Upper lobe of left lung (tissue), 6 donors: Measurements from ENCODE around the gene CCT7. TPM values are rescaled to one million over a fixed set of nuclear protein-coding genes. Genes with fewer than 3 reads are reported as not detected.

ENCODE experiments used
- ATAC-seq, 2 donors: fragments of 200-7000 bp; cut with Tn5 transposase; one replicate each; pipeline ENCODE4 v1.9.1; 2022; ENCODE audit warnings: mild to moderate bottlenecking in 2 of 2, moderate library complexity in 2 of 2; ENCODE audit not compliant: low FRiP score in 2 of 2
- DNase-seq, 2 donors: peaks; one replicate each; pipeline ENCODE4 v3.0.0-alpha.2; 2019 to 2020
- H3K27ac ChIP-seq, 4 donors: fragments of 200-600 bp; sonication (generic); one replicate each; pipeline ENCODE4 v1.5.1; 2016 to 2019
- H3K27me3 ChIP-seq, 4 donors: fragments of 200-600 bp; sonication (generic); one replicate each; pipeline ENCODE4 v1.5.1; 2017 to 2019
- H3K36me3 ChIP-seq, 4 donors: fragments of 200-600 bp; sonication (generic); one replicate each; pipeline ENCODE4 v1.5.1; 2016 to 2019
- H3K4me1 ChIP-seq, 4 donors: fragments of 200-600 bp; sonication (generic); one replicate each; pipeline ENCODE4 v1.5.1; 2018 to 2019
- H3K4me3 ChIP-seq, 4 donors: fragments of 200-600 bp; sonication (generic); one replicate each; pipeline ENCODE4 v1.5.1; 2017 to 2019; ENCODE audit warnings: mild to moderate bottlenecking in 2 of 4, moderate library complexity in 1 of 4
- H3K9me3 ChIP-seq, 4 donors: fragments of 200-600 bp; sonication (generic); one replicate each; pipeline ENCODE4 v1.5.1; 2018 to 2019
- CTCF ChIP-seq, 6 experiments: fragments of 450-650 bp in 4 of 6; fragments of 200-600 bp in 2 of 6; sonication (generic) in 2 of 6; IDR thresholded peaks; one replicate each; pipeline ENCODE4 v1.5.1; 2016 to 2019; ENCODE audit warnings: antibody characterized with exemption in 6 of 6
- EP300 ChIP-seq, 4 donors: sonication (generic); formaldehyde crosslinking; IDR thresholded peaks; one replicate each; pipeline ENCODE4 v1.5.1; 2017; ENCODE audit warnings: antibody characterized with exemption in 4 of 4, control low read depth in 2 of 4
- POLR2A ChIP-seq, 4 donors: fragments of 450-650 bp; IDR thresholded peaks; one replicate each; pipeline ENCODE4 v1.5.1; 2016 to 2017; ENCODE audit warnings: antibody characterized with exemption in 4 of 4, mild to moderate bottlenecking in 2 of 4
- POLR2AphosphoS5 ChIP-seq, 2 donors: sonication (generic); formaldehyde crosslinking; IDR thresholded peaks; one replicate each; pipeline ENCODE4 v1.5.1; 2017; ENCODE audit warnings: antibody characterized with exemption in 2 of 2
- WGBS, 2 donors: methylation state at CpG; one replicate each; pipeline ENCODE4 v1.1.5; 2017 to 2018; 5-methylcytosine and 5-hydroxymethylcytosine counted together
- total RNA-seq, 6 donors: library from RNA; depleted of rRNA in 4 of 6; stranded (reverse); fragments of >200 nt in 4 of 6; gene quantifications; one replicate each; pipeline versions ENCODE4 v1.1.0 to v1.2.1, GENCODE V29; 2016 to 2021
- donor health status: DM: no; HTN: no; CAD: no; lungs with moderate emphysema.
- donor health status: DM: no; HTN: yes; CAD: no; lungs with severe emphysema.

CCT7 gene
- total RNA-seq, 6 donors from 2014 or later = 70.2 to 183 (median 129) TPM

DNA sequence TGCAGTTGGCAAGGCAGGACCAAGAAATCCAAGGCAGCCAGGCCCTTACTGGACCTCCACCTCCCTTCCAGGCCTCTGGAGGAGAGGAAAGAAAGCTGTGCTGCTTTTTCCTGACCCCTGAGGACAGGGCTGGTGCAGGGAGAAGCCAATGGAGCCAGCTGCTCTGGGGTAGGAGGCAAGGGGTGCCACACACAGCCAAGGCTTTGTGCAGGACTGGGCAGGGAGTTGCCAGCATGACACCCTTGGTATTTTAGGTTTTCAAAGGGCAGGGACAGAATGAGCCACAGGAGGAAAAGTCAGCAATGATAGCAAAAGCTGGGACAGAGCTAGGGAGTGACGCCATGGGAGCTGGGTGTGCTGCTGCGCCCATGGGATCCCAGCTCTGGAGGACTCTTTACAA lies 22.9 kb downstream of the CCT7 start:
- Histone ChIP-seq H3K27ac (no peak overlapping the region), H3K36me3 (peaks cover 13 to 35% (median 26%) of the 10 kb centered on the region in 4 donors), H3K4me1 (no peaks in the 10 kb centered on the region), H3K9me3 (no peaks in the 10 kb centered on the region), H3K4me3 (no peak overlapping the region), H3K27me3 (no peaks in the 10 kb centered on the region)
- WGBS, 2 donors = 89 to 97% methylated on average over 2 of the region's 2 CpGs
- DNase-seq (no peak), ATAC-seq (no peak)
- TF ChIP-seq POLR2AphosphoS5 (IDR thresholded peaks at IDR 0.05) (no peak), CTCF (IDR thresholded peaks at IDR 0.05) (no peak), EP300 (IDR thresholded peaks at IDR 0.05) (no peak), POLR2A (IDR thresholded peaks at IDR 0.05) (no peak)

DNA sequence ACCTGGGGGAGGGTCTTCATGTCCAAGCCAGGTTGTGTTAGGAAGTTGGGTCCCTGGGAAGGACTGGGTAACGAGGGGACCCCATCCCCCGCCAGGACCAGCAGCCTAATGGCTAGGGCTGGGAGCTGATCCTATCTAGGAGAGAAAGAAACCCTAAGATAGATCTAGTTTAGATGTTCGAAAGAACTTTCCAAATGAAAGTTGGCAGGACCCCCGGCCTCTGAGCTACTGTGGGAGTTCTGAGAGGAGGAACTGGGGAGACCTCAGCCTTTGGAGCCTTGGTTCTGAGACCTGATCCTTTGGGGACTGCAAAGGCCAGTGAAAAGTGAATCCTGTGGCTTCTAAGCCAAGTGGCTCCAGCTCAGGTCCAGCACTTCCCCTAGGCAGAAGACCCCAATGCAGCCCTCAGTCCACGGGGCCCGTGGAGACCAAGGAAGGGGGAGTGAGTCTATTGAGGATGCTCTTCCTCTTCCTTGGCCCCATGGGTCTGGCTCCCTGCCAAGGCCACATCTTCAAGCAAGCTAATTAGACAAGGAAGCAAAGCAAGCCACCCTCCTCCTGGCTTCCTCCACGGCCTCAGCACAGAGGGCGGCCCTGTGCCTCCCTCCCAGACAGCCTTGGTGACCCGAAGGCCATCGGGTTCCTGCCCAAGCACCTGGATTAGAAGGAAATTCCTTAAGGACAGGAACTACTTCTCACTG lies 23.5 kb downstream of the CCT7 start:
- Histone ChIP-seq H3K9me3 (no peaks in the 10 kb centered on the region), H3K27me3 (no peaks in the 10 kb centered on the region), H3K27ac (no peak overlapping the region), H3K4me1 (no peaks in the 10 kb centered on the region), H3K36me3 (peaks cover 11 to 29% (median 20%) of the 10 kb centered on the region in 4 donors), H3K4me3 (no peak overlapping the region)
- WGBS, 2 donors = 59 to 60% methylated on average over 7 to 10 of the region's 10 CpGs
- peak in 1 of 2 donors; percentile 34 for DNase-seq
- no peak for ATAC-seq
- TF ChIP-seq CTCF (IDR thresholded peaks at IDR 0.05) (no peak), POLR2A (IDR thresholded peaks at IDR 0.05) (no peak), POLR2AphosphoS5 (IDR thresholded peaks at IDR 0.05) (no peak), EP300 (IDR thresholded peaks at IDR 0.05) (no peak)

DNA sequence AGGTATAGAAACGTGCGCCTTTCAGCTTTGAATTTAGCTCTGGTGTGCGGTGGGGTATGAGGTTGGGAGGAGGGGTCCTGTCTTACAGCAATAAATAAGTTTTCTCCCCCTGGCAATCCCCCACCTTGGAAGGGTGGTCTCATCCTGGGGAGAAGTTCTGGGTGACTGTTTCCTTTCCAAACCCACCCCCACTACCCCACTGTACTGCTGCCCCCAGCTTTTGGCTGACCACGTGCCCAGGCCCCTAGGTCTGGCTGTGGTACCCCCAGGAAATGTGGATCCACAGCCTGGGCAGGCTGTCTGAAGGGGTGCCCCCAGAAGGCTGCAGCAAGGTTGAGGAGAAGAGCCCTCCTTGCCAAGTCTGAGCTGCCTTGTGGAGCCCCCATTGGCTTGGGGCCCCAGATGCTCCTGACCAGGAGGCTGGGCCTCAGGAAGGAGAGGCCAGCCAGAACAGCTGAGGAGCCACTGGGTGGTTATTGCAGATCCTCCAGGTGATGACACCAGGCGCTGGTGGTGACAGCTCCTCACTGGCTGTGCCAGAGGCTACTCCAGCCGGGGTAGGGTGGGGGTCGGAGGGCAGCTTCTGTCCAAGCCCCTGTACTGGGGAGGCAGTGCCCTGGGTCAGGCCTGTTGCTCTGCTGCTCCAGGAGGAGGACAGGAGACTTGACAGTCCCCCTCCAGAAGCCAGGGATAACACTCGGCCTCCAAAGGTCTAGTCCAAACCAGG lies 24.2 kb downstream of the CCT7 start:
- TF ChIP-seq CTCF (IDR thresholded peaks at IDR 0.05) (no peak), EP300 (IDR thresholded peaks at IDR 0.05) (no peak), POLR2AphosphoS5 (IDR thresholded peaks at IDR 0.05) (no peak), POLR2A (IDR thresholded peaks at IDR 0.05) (no peak)

DNA sequence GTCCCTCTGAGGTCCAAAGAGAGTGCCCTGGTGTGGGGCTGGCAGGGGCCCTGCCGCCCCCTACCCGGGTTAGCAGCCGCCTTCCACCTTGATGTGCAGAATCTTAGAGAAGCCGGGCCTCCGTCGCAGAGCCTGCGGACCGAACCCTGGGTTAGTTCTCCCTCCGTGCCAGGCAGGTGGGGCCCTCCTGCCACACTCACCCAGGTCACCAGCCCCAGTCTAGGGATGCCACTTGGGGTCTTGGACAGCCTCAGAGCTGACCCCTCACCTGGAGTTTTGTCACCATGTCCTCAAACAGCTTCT lies 24.8 kb downstream of the CCT7 start:
- TF ChIP-seq POLR2AphosphoS5 (IDR thresholded peaks at IDR 0.05) = no peak
- TF ChIP-seq POLR2A (IDR thresholded peaks at IDR 0.05) = no peak
- no peak for TF ChIP-seq CTCF (IDR thresholded peaks at IDR 0.05)
- no peak for TF ChIP-seq EP300 (IDR thresholded peaks at IDR 0.05)
- DNase-seq (peak in 1 of 2 donors; percentile 58), ATAC-seq (no peak)
- H3K27ac ChIP-seq = no peak overlapping the region
- H3K27me3 ChIP-seq = no peaks in the 10 kb centered on the region
- no peaks in the 10 kb centered on the region for H3K9me3 ChIP-seq
- H3K4me1 ChIP-seq = no peaks in the 10 kb centered on the region
- WGBS, 2 donors = 95 to 100% methylated on average over 1 to 9 of the region's 9 CpGs
- H3K36me3 ChIP-seq = peaks cover 0 to 16% (median 8%) of the 10 kb centered on the region in 4 donors
- H3K4me3 ChIP-seq = no peak overlapping the region

More for the DNA sequence above, 24.2 kb downstream of the CCT7 start:
- H3K36me3 ChIP-seq = peaks cover 3 to 21% (median 13%) of the 10 kb centered on the region in 4 donors
- H3K4me3 ChIP-seq = no peak overlapping the region
- no peak for ATAC-seq
- no peak for DNase-seq
- no peaks in the 10 kb centered on the region for H3K4me1 ChIP-seq
- H3K27ac ChIP-seq = no peak overlapping the region
- H3K27me3 ChIP-seq = no peaks in the 10 kb centered on the region
- WGBS, 2 donors = 83 to 85% methylated on average over 4 to 8 of the region's 8 CpGs
- H3K9me3 ChIP-seq = no peaks in the 10 kb centered on the region
